Neutrophil (primary cell): ENCODE data around the gene C12orf57.

Source experiments
- H3K27ac ChIP-seq: fragments of 200-600 bp; sonication (generic); 2 replicates; pipeline ENCODE4 v1.5.1; 2016; ENCODE audit warnings: mild to moderate bottlenecking, moderate library complexity
- H3K27me3 ChIP-seq: fragments of 200-600 bp; sonication (generic); 2 replicates; pipeline ENCODE4 v1.6.0; 2016; ENCODE audit warnings: mild to moderate bottlenecking
- H3K36me3 ChIP-seq: fragments of 200-600 bp; sonication (generic); 2 replicates; pipeline ENCODE4 v1.5.1; 2017
- H3K4me1 ChIP-seq, 2 experiments: fragments of 200-600 bp in 1 of 2; sonication (generic) in 1 of 2; 1 replicate in 1 of 2; 2 replicates in 1 of 2; pipeline versions ENCODE4 v1.5.1 to v1.6.1; 2013 to 2016; ENCODE audit warnings: low read depth in 1 of 2, low read length in 1 of 2, mild to moderate bottlenecking in 1 of 2, moderate library complexity in 1 of 2; ENCODE audit not compliant: control insufficient read depth in 1 of 2, insufficient read depth in 1 of 2
- H3K4me3 ChIP-seq, 2 experiments: fragments of 200-600 bp in 1 of 2; sonication (generic) in 1 of 2; 1 replicate in 1 of 2; 2 replicates in 1 of 2; pipeline ENCODE4 v1.5.1; 2013 to 2016; ENCODE audit warnings: low read depth in 1 of 2, low read length in 1 of 2, mild to moderate bottlenecking in 1 of 2, moderate library complexity in 1 of 2
- H3K9me3 ChIP-seq: fragments of 200-600 bp; sonication (generic); 2 replicates; pipeline ENCODE4 v1.5.1; 2016
- TF ChIP-seq, protein P1 (sequence below): fragments of 200-600 bp; sonication (generic); IDR thresholded peaks from 2 replicates; pipeline ENCODE4 v1.5.1; 2016; ENCODE audit warnings: antibody characterized with exemption

The C12orf57 gene

DNA sequence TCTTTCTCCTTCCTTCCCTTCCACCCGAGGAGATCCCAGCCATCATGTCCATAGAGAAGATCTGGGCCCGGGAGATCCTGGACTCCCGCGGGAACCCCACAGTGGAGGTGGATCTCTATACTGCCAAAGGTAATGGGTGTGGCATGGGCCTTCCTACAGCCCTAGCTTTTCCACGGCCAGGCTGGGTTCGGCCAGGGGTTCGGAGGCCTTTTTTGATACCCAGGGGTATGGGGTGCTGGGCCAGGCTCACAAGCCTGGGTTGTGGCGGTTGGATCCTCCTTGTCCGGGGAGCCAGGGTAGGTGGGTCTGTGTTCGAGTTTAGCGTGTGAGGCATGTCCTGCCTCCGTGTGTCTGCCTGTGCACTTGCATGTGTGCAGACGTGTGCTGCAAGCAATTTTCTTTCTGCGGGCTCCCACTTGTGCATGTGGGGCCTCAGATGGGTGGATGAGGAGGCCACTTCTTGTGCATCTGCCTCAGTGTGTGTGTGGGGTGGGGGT is 28.0 kb upstream of the C12orf57 start:
- H3K4me3 ChIP-seq, result no peak overlapping the region
- H3K27ac ChIP-seq, result no peak overlapping the region
- TF ChIP-seq, protein P1, sequence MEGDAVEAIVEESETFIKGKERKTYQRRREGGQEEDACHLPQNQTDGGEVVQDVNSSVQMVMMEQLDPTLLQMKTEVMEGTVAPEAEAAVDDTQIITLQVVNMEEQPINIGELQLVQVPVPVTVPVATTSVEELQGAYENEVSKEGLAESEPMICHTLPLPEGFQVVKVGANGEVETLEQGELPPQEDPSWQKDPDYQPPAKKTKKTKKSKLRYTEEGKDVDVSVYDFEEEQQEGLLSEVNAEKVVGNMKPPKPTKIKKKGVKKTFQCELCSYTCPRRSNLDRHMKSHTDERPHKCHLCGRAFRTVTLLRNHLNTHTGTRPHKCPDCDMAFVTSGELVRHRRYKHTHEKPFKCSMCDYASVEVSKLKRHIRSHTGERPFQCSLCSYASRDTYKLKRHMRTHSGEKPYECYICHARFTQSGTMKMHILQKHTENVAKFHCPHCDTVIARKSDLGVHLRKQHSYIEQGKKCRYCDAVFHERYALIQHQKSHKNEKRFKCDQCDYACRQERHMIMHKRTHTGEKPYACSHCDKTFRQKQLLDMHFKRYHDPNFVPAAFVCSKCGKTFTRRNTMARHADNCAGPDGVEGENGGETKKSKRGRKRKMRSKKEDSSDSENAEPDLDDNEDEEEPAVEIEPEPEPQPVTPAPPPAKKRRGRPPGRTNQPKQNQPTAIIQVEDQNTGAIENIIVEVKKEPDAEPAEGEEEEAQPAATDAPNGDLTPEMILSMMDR, result no peak
- H3K36me3 ChIP-seq, result no peaks in the 10 kb centered on the region
- no peaks in the 10 kb centered on the region for H3K9me3 ChIP-seq
- H3K4me1 ChIP-seq, result peaks cover 7 to 13% of the 10 kb centered on the region in 2 experiments
- peaks cover 91% of the 10 kb centered on the region for H3K27me3 ChIP-seq

DNA sequence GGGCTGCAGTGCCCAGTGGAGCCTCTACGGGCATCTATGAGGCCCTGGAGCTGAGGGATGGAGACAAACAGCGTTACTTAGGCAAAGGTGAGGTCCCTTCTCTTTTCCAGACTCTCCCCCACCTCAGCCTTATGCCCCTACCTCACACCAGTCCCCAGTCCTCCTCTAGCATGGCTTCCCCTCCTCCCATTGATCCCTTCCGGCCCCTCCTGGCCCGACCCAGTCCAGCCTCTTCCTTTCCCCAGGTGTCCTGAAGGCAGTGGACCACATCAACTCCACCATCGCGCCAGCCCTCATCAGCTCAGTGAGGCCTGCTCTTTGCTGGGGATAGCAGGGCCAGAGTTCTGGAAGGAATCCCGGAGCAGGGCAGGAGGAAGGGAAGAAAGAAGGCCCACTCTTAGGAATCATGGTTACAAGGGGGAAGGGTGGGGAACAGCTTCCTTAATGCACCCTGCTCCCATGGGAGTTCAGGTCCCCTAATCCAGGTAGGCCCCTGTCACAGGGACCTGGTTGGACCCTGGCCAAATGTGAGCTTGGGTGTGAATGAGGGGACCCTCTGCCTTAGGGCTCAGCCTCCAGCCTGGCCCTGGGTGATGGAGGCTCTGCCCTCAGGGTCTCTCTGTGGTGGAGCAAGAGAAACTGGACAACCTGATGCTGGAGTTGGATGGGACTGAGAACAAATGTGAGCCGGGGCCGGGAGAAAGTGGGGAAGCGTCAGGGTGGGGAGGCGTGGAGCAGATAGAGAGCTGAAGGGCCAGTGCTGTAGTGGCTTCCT is 27.2 kb upstream of the C12orf57 start:
- Histone ChIP-seq H3K27ac (no peak overlapping the region), H3K4me3 (no peak overlapping the region), H3K27me3 (peaks cover 91% of the 10 kb centered on the region), H3K9me3 (no peaks in the 10 kb centered on the region), H3K36me3 (no peaks in the 10 kb centered on the region), H3K4me1 (peaks cover 7 to 13% of the 10 kb centered on the region in 2 experiments)
- TF ChIP-seq, protein P1, result no peak

DNA sequence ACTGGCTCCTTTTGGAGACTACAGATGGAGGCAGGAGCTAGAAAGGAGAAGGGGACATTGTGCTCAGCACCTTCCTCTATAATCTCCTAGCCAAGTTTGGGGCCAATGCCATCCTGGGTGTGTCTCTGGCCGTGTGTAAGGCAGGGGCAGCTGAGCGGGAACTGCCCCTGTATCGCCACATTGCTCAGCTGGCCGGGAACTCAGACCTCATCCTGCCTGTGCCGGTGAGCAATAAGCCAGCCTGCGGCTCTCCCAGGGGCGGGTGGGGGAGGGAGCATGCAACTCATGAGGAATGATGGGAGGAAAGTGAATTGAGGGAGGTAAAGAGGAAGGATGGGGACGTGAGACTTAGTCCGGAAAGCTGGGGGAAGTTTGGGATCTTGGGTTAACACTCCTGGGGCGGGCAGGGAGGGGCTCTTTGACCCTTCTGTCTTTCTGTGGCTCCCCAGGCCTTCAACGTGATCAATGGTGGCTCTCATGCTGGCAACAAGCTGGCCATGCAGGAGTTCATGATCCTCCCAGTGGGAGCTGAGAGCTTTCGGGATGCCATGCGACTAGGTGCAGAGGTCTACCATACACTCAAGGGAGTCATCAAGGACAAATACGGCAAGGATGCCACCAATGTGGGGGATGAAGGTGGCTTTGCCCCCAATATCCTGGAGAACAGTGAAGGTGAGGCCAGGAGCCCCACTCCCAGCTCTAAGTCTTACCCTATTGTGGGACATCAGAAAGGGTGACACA is 26.2 kb upstream of the C12orf57 start:
- Histone ChIP-seq H3K9me3 (no peaks in the 10 kb centered on the region), H3K4me3 (no peak overlapping the region), H3K4me1 (peaks cover 10 to 19% of the 10 kb centered on the region in 2 experiments), H3K27ac (no peak overlapping the region), H3K27me3 (peaks cover 91% of the 10 kb centered on the region), H3K36me3 (no peaks in the 10 kb centered on the region)
- TF ChIP-seq, protein P1, result no peak

DNA sequence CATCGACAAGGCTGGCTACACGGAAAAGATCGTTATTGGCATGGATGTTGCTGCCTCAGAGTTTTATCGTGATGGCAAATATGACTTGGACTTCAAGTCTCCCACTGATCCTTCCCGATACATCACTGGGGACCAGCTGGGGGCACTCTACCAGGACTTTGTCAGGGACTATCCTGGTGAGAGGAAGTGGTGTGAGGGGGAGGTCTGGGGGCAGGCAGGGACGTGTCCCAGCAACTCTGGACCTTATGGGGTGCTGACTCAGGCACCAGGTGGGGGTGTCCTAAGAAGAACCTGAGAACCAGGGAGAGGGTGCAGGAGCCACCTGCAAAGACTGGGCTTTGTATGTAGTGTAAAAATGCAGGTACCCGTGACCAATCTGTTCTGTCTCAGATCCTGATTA is 24.2 kb upstream of the C12orf57 start:
- Histone ChIP-seq H3K27ac (no peak overlapping the region), H3K4me3 (no peak overlapping the region), H3K36me3 (no peaks in the 10 kb centered on the region), H3K27me3 (peaks cover 84% of the 10 kb centered on the region), H3K4me1 (peaks cover 17 to 24% of the 10 kb centered on the region in 2 experiments), H3K9me3 (no peaks in the 10 kb centered on the region)
- TF ChIP-seq, protein P1, result no peak

DNA sequence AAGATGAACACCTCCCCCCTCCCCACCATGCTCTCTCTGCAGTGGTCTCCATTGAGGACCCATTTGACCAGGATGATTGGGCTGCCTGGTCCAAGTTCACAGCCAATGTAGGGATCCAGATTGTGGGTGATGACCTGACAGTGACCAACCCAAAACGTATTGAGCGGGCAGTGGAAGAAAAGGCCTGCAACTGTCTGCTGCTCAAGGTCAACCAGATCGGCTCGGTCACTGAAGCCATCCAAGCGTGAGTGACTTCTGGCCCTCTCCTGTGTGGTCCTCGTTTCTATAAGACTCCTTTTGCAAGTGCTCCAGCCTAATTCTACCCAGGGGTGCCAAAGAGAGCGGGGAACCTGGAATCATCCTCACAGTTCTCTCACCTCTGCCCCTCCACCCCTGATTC is 22.3 kb upstream of the C12orf57 start:
- Histone ChIP-seq H3K36me3 (no peaks in the 10 kb centered on the region), H3K4me3 (no peak overlapping the region)

More for the DNA sequence above, 22.3 kb upstream of the C12orf57 start:
- H3K9me3 ChIP-seq, result no peaks in the 10 kb centered on the region
- no peak overlapping the region for H3K27ac ChIP-seq
- peaks cover 83% of the 10 kb centered on the region for H3K27me3 ChIP-seq
- H3K4me1 ChIP-seq, result peaks cover 14 to 20% of the 10 kb centered on the region in 2 experiments
- TF ChIP-seq, protein P1, result no peak
